Ovary (tissue), 3 donors: ENCODE data around the gene CERCAM.
"Not testable (repeated sequence)": the region's sequence is repeated elsewhere in the genome, so short reads cannot be mapped to it uniquely, and the experiment has no call there.

Experiments used
- CTCF ChIP-seq, 3 donors: fragments of 450-650 bp in 2 of 3; fragments of 200-600 bp in 1 of 3; IDR thresholded peaks; one replicate each; pipeline versions ENCODE4 v1.5.1 to v1.8.0; 2016 to 2022; ENCODE audit warnings: antibody characterized with exemption in 3 of 3, mild to moderate bottlenecking in 1 of 3
- POLR2A ChIP-seq: fragments of 450-650 bp; IDR thresholded peaks from one replicate; pipeline ENCODE4 v1.6.1; 2017; ENCODE audit warnings: antibody characterized with exemption, mild to moderate bottlenecking, moderate library complexity
- donor health status: DM: no; HTN: no; CAD: no.

GRCh38 chr9:128423356-128423755, 2.7 kb downstream of the CERCAM start:
- TF ChIP-seq POLR2A; CTCF (IDR thresholded peaks at IDR 0.05): not testable (repeated sequence)
